GM19372 (cell line): ENCODE results near the gene NRP2.

ENCODE experiments used
- ATAC-seq: cut with Tn5 transposase; IDR thresholded peaks from one replicate; pipeline ENCODE4 v1.9.1; 2021; ENCODE audit warnings: mild to moderate bottlenecking, low read depth, moderate library complexity; ENCODE audit not compliant: unreplicated experiment

Gene NRP2

GRCh38 chr2:205725059-205725458 lies 42.8 kb downstream of the NRP2 start:
- ATAC-seq = no peak

DNA sequence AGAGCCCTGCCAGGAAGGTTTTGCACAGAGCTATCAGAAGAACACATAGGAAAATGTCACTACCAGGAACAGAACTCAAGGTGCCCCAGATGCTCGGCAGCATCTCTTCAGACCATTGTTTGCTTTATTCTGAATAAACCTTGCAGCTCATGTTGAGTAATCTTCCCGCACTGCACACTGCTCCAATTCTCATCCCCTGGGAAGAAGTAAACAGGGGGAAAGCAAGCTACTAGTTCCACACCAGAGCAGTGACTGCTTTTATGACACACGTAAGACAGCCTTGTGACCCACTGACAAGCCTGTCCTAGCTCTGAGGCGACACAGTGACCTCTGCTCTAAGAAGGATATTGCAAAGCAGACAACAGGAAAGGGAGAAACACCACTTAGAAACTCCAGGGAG lies 44.2 kb downstream of the NRP2 start:
- ATAC-seq = no peak

DNA sequence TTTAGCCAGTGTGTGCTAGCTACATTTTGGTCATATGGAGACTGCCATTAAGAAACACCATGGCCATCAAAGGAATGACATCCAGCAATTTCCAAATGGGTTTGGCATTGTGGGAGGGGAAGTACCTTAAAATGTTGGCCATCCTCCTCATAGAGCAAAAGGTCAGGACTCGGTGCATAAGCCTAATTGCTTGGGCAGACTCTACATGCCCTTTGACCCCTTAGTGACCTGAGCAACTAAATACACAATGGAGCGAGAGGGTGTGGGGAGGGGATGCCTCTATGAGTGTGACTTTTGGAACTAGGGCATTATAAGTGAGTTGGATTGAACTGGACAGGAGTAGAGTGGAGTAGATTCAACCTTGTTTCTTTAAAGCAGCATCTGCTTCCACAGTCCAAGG lies 44.9 kb downstream of the NRP2 start:
- ATAC-seq = no peak

- ATAC-seq = no peak
Measured at GRCh38 chr2:205728366-205728765, 46.1 kb downstream of the NRP2 start.

GRCh38 chr2:205730191-205730590 lies 47.9 kb downstream of the NRP2 start:
- ATAC-seq = no peak

- no peak for ATAC-seq
Measured at GRCh38 chr2:205730701-205731582, 48.6 kb downstream of the NRP2 start.

DNA sequence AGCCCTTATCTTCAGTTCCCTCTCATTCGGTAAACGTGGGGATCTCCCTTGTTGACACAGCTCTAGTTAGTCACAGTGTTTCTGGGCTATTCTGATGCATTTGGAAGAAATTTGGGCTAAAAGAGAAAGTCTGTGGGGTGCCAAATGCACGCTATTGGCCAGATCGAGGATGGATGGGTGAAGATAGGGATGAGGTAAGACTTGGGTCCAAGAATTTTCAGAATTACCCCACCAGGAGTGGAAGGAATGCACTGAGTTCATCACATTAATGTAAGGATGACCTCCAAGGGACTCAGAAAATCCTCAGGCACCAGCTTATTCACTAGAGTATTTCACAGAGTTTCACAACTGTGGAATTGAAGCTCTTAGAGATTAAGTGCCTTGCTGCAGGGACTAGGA lies 49.3 kb downstream of the NRP2 start:
- no peak for ATAC-seq

DNA sequence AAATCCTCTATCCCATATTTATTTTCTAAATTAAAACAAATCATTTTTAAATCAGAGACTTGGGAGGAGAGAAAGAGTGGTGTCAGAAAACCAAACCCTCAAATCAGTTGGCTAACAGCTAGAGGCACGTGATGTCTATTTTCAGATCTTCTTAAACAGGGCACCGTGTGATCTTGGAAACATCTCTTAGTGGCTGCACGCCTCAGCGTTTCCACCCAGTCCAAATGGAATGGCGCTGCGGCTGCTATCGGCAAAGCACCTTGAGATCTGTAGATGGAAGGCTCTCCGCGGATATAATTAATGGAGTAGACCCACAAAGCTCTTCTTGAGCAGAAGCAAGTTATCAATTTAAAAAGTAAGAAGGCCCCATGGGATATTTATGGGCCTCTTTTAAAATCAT lies 50.0 kb downstream of the NRP2 start:
- no peak for ATAC-seq

GRCh38 chr2:205733082-205733481 lies 50.8 kb downstream of the NRP2 start:
- ATAC-seq = no peak

- ATAC-seq = no peak
Measured at GRCh38 chr2:205733648-205734047, 51.3 kb downstream of the NRP2 start.

DNA sequence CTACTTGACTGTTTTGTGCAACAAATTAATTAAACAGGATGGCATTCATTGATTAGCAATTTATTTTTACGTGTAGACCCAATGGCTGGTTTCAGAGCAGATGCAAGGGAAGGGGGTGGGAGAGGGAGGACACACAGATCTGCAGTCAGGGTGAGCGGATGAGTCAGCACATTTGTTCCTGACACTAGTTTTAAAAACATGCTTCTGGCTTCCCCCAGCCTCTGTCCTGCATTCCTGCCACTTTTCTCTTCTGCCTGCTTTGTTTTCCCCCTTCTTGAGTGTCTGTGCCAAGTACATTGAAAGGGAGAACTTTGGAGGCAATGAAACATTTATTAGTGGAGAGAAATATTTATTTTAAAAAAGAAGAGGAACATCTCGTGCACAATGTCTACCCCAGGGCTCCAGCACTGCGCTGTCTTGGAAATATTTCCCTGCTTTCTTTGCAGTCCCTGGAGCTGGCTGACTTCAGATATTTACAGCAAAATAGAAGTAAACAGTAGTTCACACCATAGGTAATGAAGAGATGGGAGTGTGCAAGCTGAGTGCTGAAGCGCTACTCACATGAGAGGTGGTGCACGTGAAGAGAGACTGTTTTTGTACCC lies 52.2 kb downstream of the NRP2 start:
- no peak for ATAC-seq

DNA sequence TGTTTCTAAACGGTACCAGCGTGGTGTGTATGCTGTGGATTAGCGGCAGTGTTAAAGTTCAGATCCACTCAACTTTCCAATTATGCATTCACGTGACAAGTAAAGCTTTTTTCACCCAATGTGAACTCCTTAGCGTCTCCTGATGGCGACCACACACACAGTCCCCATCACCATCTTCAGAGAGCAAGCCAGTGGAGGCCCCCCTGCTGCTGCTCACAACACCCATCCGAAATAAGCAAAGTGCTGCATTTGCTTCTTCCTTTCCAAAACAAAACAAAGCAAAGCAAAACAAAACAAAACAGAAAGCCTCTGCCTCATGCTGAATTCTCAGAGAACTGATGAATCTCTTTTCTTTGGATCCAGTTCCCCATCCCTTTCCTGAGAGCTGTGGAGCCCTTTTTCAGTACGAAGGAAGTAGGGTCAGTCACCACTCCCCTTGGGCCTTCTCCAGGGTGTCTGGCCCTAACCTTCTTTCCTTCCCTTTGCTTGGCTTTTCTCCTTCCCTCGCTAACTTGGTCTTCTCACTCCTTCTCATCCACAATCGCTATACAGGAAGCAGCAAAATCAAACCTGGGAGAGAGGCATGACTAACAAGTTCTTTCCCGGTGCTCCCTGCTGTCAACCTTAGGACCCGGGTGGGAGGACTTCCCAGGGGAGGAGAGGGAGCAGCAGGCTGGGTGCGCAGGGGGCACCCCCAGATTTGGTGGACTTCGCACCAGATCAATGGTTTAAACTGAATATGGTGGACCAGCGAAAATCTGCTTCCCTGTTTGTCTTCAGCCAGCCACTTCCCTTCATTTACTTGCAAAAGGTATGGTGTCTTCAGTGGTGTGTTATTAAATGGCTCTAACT lies 56.0 kb downstream of the NRP2 start:
- no peak for ATAC-seq

GRCh38 chr2:205739620-205740019 lies 57.3 kb downstream of the NRP2 start:
- no peak for ATAC-seq

DNA sequence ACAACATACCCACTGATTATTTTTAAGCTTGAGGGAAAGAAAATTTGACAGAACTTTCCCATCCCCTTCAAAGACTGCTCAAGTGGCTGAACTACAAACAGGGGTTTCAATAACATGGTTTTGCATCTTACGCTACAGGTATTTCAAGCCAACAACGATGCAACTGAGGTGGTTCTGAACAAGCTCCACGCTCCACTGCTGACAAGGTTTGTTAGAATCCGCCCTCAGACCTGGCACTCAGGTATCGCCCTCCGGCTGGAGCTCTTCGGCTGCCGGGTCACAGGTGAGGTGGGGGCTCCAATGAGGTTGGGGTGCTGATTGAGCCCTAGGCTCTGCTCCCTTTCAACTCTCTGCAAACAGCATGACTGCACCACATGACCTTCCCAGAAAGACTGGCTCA lies 58.1 kb downstream of the NRP2 start:
- no peak for ATAC-seq

- no peak for ATAC-seq
Measured at GRCh38 chr2:205741256-205741978, 59.1 kb downstream of the NRP2 start.

DNA sequence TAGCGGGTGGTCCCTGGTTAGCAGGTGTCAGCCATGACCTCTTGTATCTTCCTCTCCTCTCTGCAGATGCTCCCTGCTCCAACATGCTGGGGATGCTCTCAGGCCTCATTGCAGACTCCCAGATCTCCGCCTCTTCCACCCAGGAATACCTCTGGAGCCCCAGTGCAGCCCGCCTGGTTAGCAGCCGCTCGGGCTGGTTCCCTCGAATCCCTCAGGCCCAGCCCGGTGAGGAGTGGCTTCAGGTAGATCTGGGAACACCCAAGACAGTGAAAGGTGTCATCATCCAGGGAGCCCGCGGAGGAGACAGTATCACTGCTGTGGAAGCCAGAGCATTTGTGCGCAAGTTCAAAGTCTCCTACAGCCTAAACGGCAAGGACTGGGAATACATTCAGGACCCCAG lies 60.8 kb downstream of the NRP2 start:
- no peak for ATAC-seq

- no peak for ATAC-seq
Measured at GRCh38 chr2:205744074-205744591, 61.8 kb downstream of the NRP2 start.

DNA sequence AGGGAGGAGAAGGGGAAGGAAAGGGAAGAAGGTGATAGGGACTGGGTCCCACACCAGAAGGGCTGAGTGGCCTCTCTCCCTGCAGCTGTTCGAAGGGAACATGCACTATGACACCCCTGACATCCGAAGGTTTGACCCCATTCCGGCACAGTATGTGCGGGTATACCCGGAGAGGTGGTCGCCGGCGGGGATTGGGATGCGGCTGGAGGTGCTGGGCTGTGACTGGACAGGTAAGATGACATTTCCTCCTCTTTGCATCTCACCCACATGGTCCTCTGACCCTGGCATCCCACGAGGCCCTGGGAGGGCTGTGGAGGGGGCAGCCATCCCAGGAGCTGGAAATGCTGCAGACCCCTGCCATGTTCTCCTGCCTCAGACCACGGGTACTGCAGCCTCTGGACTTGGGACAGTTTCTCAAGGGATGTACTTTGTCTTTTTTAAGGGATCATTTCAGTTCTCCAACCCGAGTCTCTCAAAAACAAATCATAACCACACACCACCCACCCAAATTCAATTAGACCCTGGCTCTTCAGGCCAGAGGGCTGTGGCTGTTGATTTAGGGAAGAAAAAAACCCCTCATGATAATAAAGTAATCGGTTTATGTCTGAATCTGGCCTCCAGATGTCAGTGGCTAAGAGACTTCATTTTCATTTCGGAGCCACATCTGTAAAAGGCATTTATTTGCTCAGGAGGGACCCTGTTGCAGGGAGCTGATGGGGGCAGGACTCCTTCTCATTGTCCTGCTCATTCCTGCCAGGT lies 63.5 kb downstream of the NRP2 start:
- ATAC-seq = no peak

GRCh38 chr2:205746420-205746785 lies 64.1 kb downstream of the NRP2 start:
- ATAC-seq = no peak
